ENCODE data around the gene SLC23A3.
A peak's percentile ranks its signal among the peaks of the same experiment; 100 is the strongest.

The SLC23A3 gene

GRCh38 chr2:219199470-219200211 is 29.8 kb upstream of the SLC23A3 start:
- DNase-seq (ENCODE audit: low read depth in 1 of 2, low spot score in 1 of 2), result no peak
- in situ Hi-C loops (cut with HindIII; ENCODE audit: low pct_unique_long_range_greater_than_20kb, low sequenced_read_pairs), result no loop called here
- TF ChIP-seq JUND (IDR thresholded peaks at IDR 0.05; ENCODE audit: low read depth), result no peak

- DNase-seq (ENCODE audit: low read depth in 1 of 2, low spot score in 1 of 2), result no peak
- in situ Hi-C loops (cut with HindIII; ENCODE audit: low pct_unique_long_range_greater_than_20kb, low sequenced_read_pairs), result no loop called here
- no peak for TF ChIP-seq JUND (IDR thresholded peaks at IDR 0.05; ENCODE audit: low read depth)
These were observed 29.1 kb upstream of the SLC23A3 start for GRCh38 chr2:219198974-219199373.

GRCh38 chr2:219197388-219197787 is 27.6 kb upstream of the SLC23A3 start:
- in situ Hi-C loops (cut with HindIII; ENCODE audit: low pct_unique_long_range_greater_than_20kb, low sequenced_read_pairs), result no loop called here
- no peak for DNase-seq (ENCODE audit: low read depth in 1 of 2, low spot score in 1 of 2)
- TF ChIP-seq JUND (IDR thresholded peaks at IDR 0.05; ENCODE audit: low read depth), result no peak

- in situ Hi-C loops (cut with HindIII; ENCODE audit: low pct_unique_long_range_greater_than_20kb, low sequenced_read_pairs), result no loop called here
- DNase-seq (ENCODE audit: low read depth in 1 of 2, low spot score in 1 of 2), result no peak
- no peak for TF ChIP-seq JUND (IDR thresholded peaks at IDR 0.05; ENCODE audit: low read depth)
These were observed 17.1 kb upstream of the SLC23A3 start for GRCh38 chr2:219186754-219187456.

GRCh38 chr2:219184121-219184520 is 14.3 kb upstream of the SLC23A3 start:
- no peak for DNase-seq (ENCODE audit: low read depth in 1 of 2, low spot score in 1 of 2)

GRCh38 chr2:219183151-219183772 is 13.4 kb upstream of the SLC23A3 start:
- in situ Hi-C loops (cut with HindIII; ENCODE audit: low pct_unique_long_range_greater_than_20kb, low sequenced_read_pairs), result no loop called here
- TF ChIP-seq JUND (IDR thresholded peaks at IDR 0.05; ENCODE audit: low read depth), result no peak
- DNase-seq (ENCODE audit: low read depth in 1 of 2, low spot score in 1 of 2), result no peak

More at GRCh38 chr2:219184121-219184520, 14.3 kb upstream of the SLC23A3 start:
- no peak for TF ChIP-seq JUND (IDR thresholded peaks at IDR 0.05; ENCODE audit: low read depth)
- in situ Hi-C loops (cut with HindIII; ENCODE audit: low pct_unique_long_range_greater_than_20kb, low sequenced_read_pairs), result no loop called here

GRCh38 chr2:219182331-219183150 is 12.7 kb upstream of the SLC23A3 start:
- no peak for DNase-seq (ENCODE audit: low read depth in 1 of 2, low spot score in 1 of 2)
- in situ Hi-C loops (cut with HindIII; ENCODE audit: low pct_unique_long_range_greater_than_20kb, low sequenced_read_pairs), result no loop called here
- no peak for TF ChIP-seq JUND (IDR thresholded peaks at IDR 0.05; ENCODE audit: low read depth)

- no peak for TF ChIP-seq JUND (IDR thresholded peaks at IDR 0.05; ENCODE audit: low read depth)
- DNase-seq (ENCODE audit: low read depth in 1 of 2, low spot score in 1 of 2), result no peak
- in situ Hi-C loops (cut with HindIII; ENCODE audit: low pct_unique_long_range_greater_than_20kb, low sequenced_read_pairs), result no loop called here
These were observed 11.7 kb upstream of the SLC23A3 start for GRCh38 chr2:219181531-219181930.

- no peak for TF ChIP-seq JUND (IDR thresholded peaks at IDR 0.05; ENCODE audit: low read depth)
- no peak for DNase-seq (ENCODE audit: low read depth in 1 of 2, low spot score in 1 of 2)
- in situ Hi-C loops (cut with HindIII; ENCODE audit: low pct_unique_long_range_greater_than_20kb, low sequenced_read_pairs), result no loop called here
These were observed 11.1 kb upstream of the SLC23A3 start for GRCh38 chr2:219180961-219181360.

- in situ Hi-C loops (cut with HindIII; ENCODE audit: low pct_unique_long_range_greater_than_20kb, low sequenced_read_pairs), result no loop called here
- no peak for TF ChIP-seq JUND (IDR thresholded peaks at IDR 0.05; ENCODE audit: low read depth)
- DNase-seq (ENCODE audit: low read depth in 1 of 2, low spot score in 1 of 2), result no peak
These were observed 10.0 kb upstream of the SLC23A3 start for GRCh38 chr2:219179601-219180465.

GRCh38 chr2:219178377-219179175 is 8.7 kb upstream of the SLC23A3 start:
- TF ChIP-seq JUND (IDR thresholded peaks at IDR 0.05; ENCODE audit: low read depth), result no peak
- in situ Hi-C loops (cut with HindIII; ENCODE audit: low pct_unique_long_range_greater_than_20kb, low sequenced_read_pairs), result no loop called here
- peak in 1 of 2 experiments; percentile 27 for DNase-seq (ENCODE audit: low read depth in 1 of 2, low spot score in 1 of 2)
